HG02981 (cell line): ENCODE measurements around the gene RRP8.

ENCODE experiments used
- ATAC-seq: cut with Tn5 transposase; IDR thresholded peaks from one replicate; pipeline ENCODE4 v1.9.1; 2021; ENCODE audit warnings: mild to moderate bottlenecking, moderate library complexity; ENCODE audit not compliant: unreplicated experiment

RRP8 gene

GRCh38 chr11:6548641-6549040 is 54.8 kb downstream of the RRP8 start:
- ATAC-seq = no peak

GRCh38 chr11:6548121-6548520 is 55.3 kb downstream of the RRP8 start:
- no peak for ATAC-seq

GRCh38 chr11:6547177-6547576 is 56.2 kb downstream of the RRP8 start:
- no peak for ATAC-seq

- ATAC-seq = no peak
These were observed 56.7 kb downstream of the RRP8 start for GRCh38 chr11:6546735-6547134.

- no peak for ATAC-seq
These were observed 57.4 kb downstream of the RRP8 start for GRCh38 chr11:6545917-6546605.
